GM19351 (cell line): Measurements from ENCODE around the gene CRLF1.

Source experiments
- ATAC-seq: cut with Tn5 transposase; IDR thresholded peaks from one replicate; pipeline ENCODE4 v1.9.1; 2021; ENCODE audit warnings: mild to moderate bottlenecking, moderate library complexity; ENCODE audit not compliant: unreplicated experiment

CRLF1 gene

DNA sequence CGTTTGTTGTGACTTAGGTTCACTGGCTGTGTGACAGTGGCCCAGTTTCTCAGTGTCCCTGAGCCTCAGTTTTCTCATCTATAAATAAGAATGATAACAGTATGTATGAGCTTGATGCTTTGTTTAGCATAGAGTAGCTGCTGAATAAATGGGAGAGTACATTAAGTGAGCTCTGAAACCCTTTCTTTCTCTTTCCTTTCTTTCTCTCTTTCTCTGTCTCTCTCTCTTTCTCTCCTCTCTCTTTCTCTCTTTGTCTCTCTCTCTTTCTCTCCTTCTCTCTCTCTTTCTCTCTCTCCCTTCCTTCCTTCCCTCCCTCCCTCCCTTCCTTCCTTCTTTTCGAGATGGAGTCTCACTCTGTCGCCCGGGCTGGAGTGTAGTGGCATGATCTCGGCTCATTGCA is 46.9 kb downstream of the CRLF1 start:
- ATAC-seq = no peak

DNA sequence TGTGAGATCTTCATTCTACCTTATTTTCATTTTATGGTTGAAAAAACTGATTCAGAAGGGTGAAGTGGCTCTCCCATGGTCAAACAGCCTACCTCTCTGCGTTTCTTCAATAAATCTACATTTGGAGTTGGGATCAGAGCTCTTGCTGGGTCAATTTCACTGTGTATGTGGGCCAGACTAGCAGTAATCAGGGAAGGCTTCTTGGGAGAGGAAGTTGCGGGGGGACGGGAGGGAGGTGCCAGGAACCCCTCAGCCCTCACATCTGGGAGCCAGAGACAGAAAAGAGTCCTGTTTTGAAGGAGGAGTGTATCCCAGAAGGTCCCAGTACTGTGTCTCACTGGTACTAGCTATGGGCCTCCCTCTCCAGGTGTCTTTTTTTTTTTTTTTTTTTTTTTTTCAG is 48.0 kb downstream of the CRLF1 start:
- no peak for ATAC-seq

DNA sequence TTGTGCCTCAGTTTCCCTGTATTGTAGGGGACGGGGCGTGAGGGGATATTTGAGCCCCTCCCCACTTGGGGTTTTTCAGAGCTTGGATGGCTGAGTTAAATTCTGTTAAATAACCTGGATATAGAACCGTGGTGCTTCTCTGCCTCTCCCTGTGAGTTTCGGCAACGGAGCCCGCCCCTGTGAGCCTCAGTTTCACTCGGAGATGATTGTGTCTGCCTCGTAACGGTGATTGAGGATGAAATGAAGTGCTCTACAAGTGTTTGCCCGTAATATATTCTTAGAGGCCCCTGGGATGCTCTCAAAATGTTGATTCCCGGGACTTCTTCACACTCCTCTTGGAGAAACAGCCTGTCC is 48.4 kb downstream of the CRLF1 start:
- ATAC-seq = no peak

DNA sequence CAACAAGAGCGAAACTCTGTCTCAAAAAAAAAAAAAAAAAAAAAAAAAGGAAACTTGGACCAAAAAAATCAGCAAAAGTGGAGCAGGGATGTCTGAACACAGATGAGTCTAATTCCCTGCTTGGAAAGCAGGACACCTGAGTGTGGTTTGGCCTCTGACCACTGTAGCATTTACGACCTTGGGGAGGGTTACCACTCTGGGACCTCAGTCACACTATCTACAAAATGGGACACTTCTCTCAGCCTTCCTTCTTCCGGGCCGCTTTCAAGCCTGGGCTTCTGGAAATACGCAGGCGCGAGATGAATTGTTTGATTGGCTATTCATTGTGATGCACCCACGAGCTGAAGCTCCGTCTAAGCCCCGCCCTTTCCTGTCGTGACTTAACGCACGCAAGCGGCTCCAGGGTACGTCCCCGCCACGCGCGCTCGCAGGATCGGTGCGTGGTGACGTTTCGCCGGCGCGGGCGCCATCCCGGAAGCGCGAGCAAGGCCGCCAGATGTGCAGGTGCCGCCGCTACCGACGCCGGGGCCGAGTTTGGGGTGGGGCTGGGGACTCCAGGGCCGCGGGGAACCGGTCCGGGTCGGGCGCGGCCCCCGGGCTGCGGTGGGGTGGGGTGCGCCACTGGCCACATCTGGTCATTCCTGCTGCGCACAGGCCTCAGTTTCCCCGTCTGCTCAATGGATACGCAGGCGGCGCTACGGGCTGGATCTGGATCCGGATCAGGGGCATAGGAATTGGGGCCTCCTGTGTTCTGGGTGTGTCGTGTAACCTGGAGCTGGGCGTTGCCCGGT is 49.0 kb downstream of the CRLF1 start, which contains the start of gene KXD1:
Gene KXD1, plus strand, starts transcription at position 460 of the 791 bp plus-strand sequence. CDS start 4,187 bp downstream, outside the sequence.
- ATAC-seq = peak; percentile 94

DNA sequence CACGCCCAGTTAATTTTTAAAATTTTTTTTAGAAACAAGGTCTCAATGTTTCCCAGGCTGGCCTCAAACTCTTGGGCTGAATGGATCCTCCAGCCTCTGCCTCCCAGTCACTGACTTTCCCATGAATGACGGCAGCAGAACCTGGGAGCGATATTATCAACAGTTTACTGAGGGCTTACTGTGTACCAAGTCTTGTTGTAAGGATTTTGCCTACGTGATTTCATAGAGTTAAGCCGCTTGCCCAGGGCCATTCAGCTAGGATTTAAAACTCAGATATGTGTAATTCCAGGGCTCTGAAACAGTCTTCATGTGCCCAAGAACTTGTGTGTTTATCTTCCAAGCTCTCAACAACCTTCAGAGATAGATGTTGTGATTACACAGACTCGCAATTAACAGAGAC is 55.0 kb downstream of the CRLF1 start:
- ATAC-seq = no peak

DNA sequence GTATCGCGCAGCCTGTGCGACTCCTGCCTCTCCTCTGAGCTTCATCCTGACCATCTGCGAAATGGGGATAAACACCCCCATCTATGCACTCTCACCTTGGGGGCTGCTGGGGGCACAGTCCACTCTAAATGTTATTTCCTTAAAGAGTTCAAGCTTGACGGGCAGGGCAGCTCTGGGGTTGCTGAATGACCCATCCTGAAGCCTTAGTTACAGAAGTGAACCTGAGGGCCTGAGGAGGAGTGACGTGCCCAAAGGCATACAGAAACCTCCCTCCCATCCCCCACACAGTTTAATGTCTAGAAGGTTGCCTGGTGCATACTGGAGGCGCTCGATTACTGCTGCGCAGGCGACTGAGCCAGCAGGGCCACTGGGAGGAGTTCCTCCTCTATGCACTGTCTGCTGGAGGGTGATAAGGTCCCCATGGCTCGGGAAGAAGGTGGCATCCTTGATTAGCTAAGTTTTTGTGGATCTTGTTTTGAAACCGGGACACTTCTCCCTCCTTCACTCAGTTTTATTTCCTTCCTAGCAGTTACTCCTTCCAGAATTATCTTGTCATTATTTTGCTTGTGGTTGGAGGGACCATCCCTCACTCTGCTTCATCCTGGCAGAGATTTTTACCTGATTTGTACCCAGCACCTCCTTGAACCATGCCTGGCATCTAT is 62.7 kb downstream of the CRLF1 start:
- peak; percentile 78 for ATAC-seq
